K562 (cell line): ENCODE measurements around the gene BTBD17. TPM values are rescaled to one million over a fixed set of nuclear protein-coding genes. Genes with fewer than 3 reads are reported as not detected.

Source experiments
- KAT2B ChIP-seq: IDR thresholded peaks from one replicate; pipeline ENCODE4 v1.6.1; 2012; ENCODE audit warnings: low read depth, mild to moderate bottlenecking, control low read depth, inconsistent platforms, low read length, moderate library complexity
- RUNX1 ChIP-seq: sonication (generic); IDR thresholded peaks from 2 replicates; pipeline ENCODE4 v1.6.1; 2016; ENCODE audit warnings: antibody characterized with exemption, low read depth
- SAP30 ChIP-seq: fragments of 200-600 bp; sonication (generic); IDR thresholded peaks from 2 replicates; pipeline ENCODE4 v1.6.1; 2012; ENCODE audit warnings: borderline replicate concordance, low read depth, mild to moderate bottlenecking, moderate library complexity, low read length, control low read depth, inconsistent platforms; ENCODE audit not compliant: insufficient read depth, poor library complexity, severe bottlenecking
- SNIP1 ChIP-seq: fragments of 450-650 bp; IDR thresholded peaks from 2 replicates; pipeline ENCODE4 v1.7.1; 2017; ENCODE audit warnings: low read depth, mild to moderate bottlenecking
- TEAD1 ChIP-seq, 2 experiments: fragments of 450-650 bp in 1 of 2; sonication (generic) in 1 of 2; formaldehyde crosslinking; IDR thresholded peaks; 2 replicates each; pipeline versions ENCODE4 v1.4.0 to v1.8.0; 2020 to 2022; ENCODE audit warnings: mild to moderate bottlenecking in 2 of 2, missing genetic modification reagents in 1 of 2
- ZBTB34 ChIP-seq: fragments of 250-450 bp; sonication (Bioruptor Pico); IDR thresholded peaks from 2 replicates; pipeline ENCODE4 v1.8.0; 2021; ENCODE audit warnings: mild to moderate bottlenecking, moderate library complexity
- polyA plus RNA-seq, 8 experiments: library from polyadenylated mRNA; depleted of rRNA in 4 of 8; stranded (reverse) in 5 of 8; unstranded in 3 of 8; fragments of >200 nt; fragmentation: Nextera tagmentation in 2 of 8; fragmentation: Illumina TruSeq in 1 of 8; extraction: Ambion mirVana in 2 of 8; extraction: Trizol in 1 of 8; gene quantifications; 2 replicates each; pipeline versions ENCODE4 v1.2.1 to v1.2.3, GENCODE V29; 2011 to 2014; ENCODE audit warnings: inconsistent platforms in 1 of 8, missing spikeins in 1 of 8
- total RNA-seq, 7 experiments: library from RNA; depleted of rRNA in 6 of 7; stranded (reverse); fragments of >200 nt in 6 of 7; fragmentation: Illumina TruSeq in 2 of 7; extraction: Trizol in 2 of 7; gene quantifications; 2 replicates each; pipeline versions ENCODE4 v1.2.1 to v1.2.3, GENCODE V29; 2011 to 2021; ENCODE audit warnings: low replicate concordance in 1 of 7
- TF ChIP-seq, protein P1 (sequence below), 2 experiments: fragments of 450-650 bp in 1 of 2; sonication (generic) in 1 of 2; formaldehyde crosslinking in 1 of 2; IDR thresholded peaks; 2 replicates each; pipeline versions ENCODE4 v1.7.1 to v1.9.0; 2016 to 2022; ENCODE audit warnings: inconsistent platforms in 1 of 2, mild to moderate bottlenecking in 1 of 2, missing genetic modification reagents in 1 of 2
- TF ChIP-seq, protein P2 (sequence below): fragments of 150-350 bp; IDR thresholded peaks from 2 replicates; pipeline ENCODE4 v1.6.1; 2014; ENCODE audit warnings: low read depth, mild to moderate bottlenecking, low read length, borderline replicate concordance

Gene BTBD17
- total and polyA plus RNA-seq, 9 of the 15 experiments (the other 6 are each of a cell fraction or from before 2014, with no cell fraction given): not detected

GRCh38 chr17:74332763-74333283, 28.8 kb downstream of the BTBD17 start (continued):
- TF ChIP-seq, protein P1, sequence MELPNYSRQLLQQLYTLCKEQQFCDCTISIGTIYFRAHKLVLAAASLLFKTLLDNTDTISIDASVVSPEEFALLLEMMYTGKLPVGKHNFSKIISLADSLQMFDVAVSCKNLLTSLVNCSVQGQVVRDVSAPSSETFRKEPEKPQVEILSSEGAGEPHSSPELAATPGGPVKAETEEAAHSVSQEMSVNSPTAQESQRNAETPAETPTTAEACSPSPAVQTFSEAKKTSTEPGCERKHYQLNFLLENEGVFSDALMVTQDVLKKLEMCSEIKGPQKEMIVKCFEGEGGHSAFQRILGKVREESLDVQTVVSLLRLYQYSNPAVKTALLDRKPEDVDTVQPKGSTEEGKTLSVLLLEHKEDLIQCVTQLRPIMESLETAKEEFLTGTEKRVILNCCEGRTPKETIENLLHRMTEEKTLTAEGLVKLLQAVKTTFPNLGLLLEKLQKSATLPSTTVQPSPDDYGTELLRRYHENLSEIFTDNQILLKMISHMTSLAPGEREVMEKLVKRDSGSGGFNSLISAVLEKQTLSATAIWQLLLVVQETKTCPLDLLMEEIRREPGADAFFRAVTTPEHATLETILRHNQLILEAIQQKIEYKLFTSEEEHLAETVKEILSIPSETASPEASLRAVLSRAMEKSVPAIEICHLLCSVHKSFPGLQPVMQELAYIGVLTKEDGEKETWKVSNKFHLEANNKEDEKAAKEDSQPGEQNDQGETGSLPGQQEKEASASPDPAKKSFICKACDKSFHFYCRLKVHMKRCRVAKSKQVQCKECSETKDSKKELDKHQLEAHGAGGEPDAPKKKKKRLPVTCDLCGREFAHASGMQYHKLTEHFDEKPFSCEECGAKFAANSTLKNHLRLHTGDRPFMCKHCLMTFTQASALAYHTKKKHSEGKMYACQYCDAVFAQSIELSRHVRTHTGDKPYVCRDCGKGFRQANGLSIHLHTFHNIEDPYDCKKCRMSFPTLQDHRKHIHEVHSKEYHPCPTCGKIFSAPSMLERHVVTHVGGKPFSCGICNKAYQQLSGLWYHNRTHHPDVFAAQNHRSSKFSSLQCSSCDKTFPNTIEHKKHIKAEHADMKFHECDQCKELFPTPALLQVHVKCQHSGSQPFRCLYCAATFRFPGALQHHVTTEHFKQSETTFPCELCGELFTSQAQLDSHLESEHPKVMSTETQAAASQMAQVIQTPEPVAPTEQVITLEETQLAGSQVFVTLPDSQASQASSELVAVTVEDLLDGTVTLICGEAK (IDR thresholded peaks at IDR 0.05): no peak
- TF ChIP-seq, protein P1 (CRISPR knock-in tag; IDR thresholded peaks at IDR 0.05): no peak
- no peak for TF ChIP-seq RUNX1
- no peak for TF ChIP-seq TEAD1 (CRISPR knock-in tag; IDR thresholded peaks at IDR 0.05)
- TF ChIP-seq ZBTB34 (CRISPR knock-in tag): no peak
- TF ChIP-seq, protein P2, sequence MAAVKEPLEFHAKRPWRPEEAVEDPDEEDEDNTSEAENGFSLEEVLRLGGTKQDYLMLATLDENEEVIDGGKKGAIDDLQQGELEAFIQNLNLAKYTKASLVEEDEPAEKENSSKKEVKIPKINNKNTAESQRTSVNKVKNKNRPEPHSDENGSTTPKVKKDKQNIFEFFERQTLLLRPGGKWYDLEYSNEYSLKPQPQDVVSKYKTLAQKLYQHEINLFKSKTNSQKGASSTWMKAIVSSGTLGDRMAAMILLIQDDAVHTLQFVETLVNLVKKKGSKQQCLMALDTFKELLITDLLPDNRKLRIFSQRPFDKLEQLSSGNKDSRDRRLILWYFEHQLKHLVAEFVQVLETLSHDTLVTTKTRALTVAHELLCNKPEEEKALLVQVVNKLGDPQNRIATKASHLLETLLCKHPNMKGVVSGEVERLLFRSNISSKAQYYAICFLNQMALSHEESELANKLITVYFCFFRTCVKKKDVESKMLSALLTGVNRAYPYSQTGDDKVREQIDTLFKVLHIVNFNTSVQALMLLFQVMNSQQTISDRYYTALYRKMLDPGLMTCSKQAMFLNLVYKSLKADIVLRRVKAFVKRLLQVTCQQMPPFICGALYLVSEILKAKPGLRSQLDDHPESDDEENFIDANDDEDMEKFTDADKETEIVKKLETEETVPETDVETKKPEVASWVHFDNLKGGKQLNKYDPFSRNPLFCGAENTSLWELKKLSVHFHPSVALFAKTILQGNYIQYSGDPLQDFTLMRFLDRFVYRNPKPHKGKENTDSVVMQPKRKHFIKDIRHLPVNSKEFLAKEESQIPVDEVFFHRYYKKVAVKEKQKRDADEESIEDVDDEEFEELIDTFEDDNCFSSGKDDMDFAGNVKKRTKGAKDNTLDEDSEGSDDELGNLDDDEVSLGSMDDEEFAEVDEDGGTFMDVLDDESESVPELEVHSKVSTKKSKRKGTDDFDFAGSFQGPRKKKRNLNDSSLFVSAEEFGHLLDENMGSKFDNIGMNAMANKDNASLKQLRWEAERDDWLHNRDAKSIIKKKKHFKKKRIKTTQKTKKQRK: no peak
- TF ChIP-seq SNIP1: no peak
- no peak for TF ChIP-seq KAT2B
- peak; percentile 48 for TF ChIP-seq SAP30
